SK-N-MC (cell line): ENCODE data around the gene SRGN.

Experiments used
- EZH2 ChIP-seq: fragments of 200-600 bp; sonication (generic); IDR thresholded peaks from one replicate; pipeline ENCODE4 v1.6.1; 2017; ENCODE audit warnings: antibody characterized with exemption
- POLR2AphosphoS5 ChIP-seq: IDR thresholded peaks from 2 replicates; pipeline ENCODE4 v1.6.1; 2012; ENCODE audit warnings: mild to moderate bottlenecking, low read depth, low read length, borderline replicate concordance

GRCh38 chr10:69057261-69057950 is 30.5 kb upstream of the SRGN start:
- TF ChIP-seq EZH2 (no peak), POLR2AphosphoS5 (no peak)
